Ovary (tissue), 9 donors: ENCODE measurements around the gene MTHFS. TPM values are rescaled to one million over a fixed set of nuclear protein-coding genes. Genes with fewer than 3 reads are reported as not detected.
"Not testable (repeated sequence)": the region's sequence is repeated elsewhere in the genome, so short reads cannot be mapped to it uniquely, and the experiment has no call there.

Experiments used
- DNase-seq, 5 donors: peaks; one replicate each; pipeline ENCODE4 v3.0.0-alpha.2; 2019 to 2020
- H3K27ac ChIP-seq, 2 donors: fragments of 200-600 bp; one replicate each; pipeline versions ENCODE4 v1.5.1 to v1.8.0; 2019 to 2022
- H3K27me3 ChIP-seq: fragments of 200-600 bp; one replicate; pipeline ENCODE4 v1.8.0; 2022
- H3K36me3 ChIP-seq: fragments of 200-600 bp; sonication (generic); one replicate; pipeline ENCODE4 v1.5.1; 2019
- H3K4me1 ChIP-seq: one replicate; pipeline ENCODE4 v1.8.1; 2013; ENCODE audit warnings: mild to moderate bottlenecking, moderate library complexity; ENCODE audit not compliant: insufficient read depth
- H3K4me3 ChIP-seq: fragments of 200-600 bp; sonication (generic); one replicate; pipeline ENCODE4 v1.5.1; 2017
- H3K9me3 ChIP-seq, 2 donors: fragments of 200-600 bp in 1 of 2; sonication (generic) in 1 of 2; one replicate each; pipeline versions ENCODE4 v1.5.1 to v1.8.1; 2013 to 2019; ENCODE audit warnings: mild to moderate bottlenecking in 1 of 2, moderate library complexity in 1 of 2
- CTCF ChIP-seq, 3 donors: fragments of 450-650 bp in 2 of 3; fragments of 200-600 bp in 1 of 3; IDR thresholded peaks; one replicate each; pipeline versions ENCODE4 v1.5.1 to v1.8.0; 2016 to 2022; ENCODE audit warnings: antibody characterized with exemption in 3 of 3, mild to moderate bottlenecking in 1 of 3
- EP300 ChIP-seq: sonication (generic); formaldehyde crosslinking; IDR thresholded peaks from one replicate; pipeline ENCODE4 v1.6.1; 2017; ENCODE audit warnings: antibody characterized with exemption
- POLR2A ChIP-seq: fragments of 450-650 bp; IDR thresholded peaks from one replicate; pipeline ENCODE4 v1.6.1; 2017; ENCODE audit warnings: antibody characterized with exemption, mild to moderate bottlenecking, moderate library complexity
- WGBS, 3 donors: extraction: QIAGEN DNeasy Blood & Tissue Kit in 1 of 3; methylation state at CpG; one replicate each; pipeline versions ENCODE4 v1.1.5 to v1.1.7; 2013 to 2017; 5-methylcytosine and 5-hydroxymethylcytosine counted together
- intact Hi-C, 4 donors: fragments of 100-400 bp; cut with DNase I; formaldehyde crosslinking; loops; one replicate each; pipeline versions ENCODE4 v1.11.0 to v1.15.1; 2022 to 2023
- polyA plus RNA-seq, 2 donors: library from polyadenylated mRNA; stranded (reverse); fragments of 200-250 nt in 1 of 2; fragments of 350-450 nt in 1 of 2; fragmentation: Illumina TruSeq in 1 of 2; extraction: RNeasy Lipid Tissue Mini Kit (QIAGEN cat#74804) in 1 of 2; gene quantifications; one replicate each; pipeline ENCODE4 v1.2.3, GENCODE V29; 2013 to 2014
- total RNA-seq, 7 donors: library from RNA; depleted of rRNA in 2 of 7; stranded (reverse); fragments of >200 nt in 2 of 7; fragmentation: NEBNext Ultra II Directional in 3 of 7; extraction: Animal tissue kit (Norgen Biotek cat#: 25700) in 3 of 7; gene quantifications; one replicate each; pipeline versions ENCODE4 v1.1.0 to v1.2.4, GENCODE V29; 2016 to 2023
- donor health status: DM: no; HTN: no; CAD: no; lungs with moderate emphysema.
- donor health status: DM: no; HTN: no; CAD: no.
- donor health status: Bipolar disorder and iron deficiency.
- donor health status: DM: yes; HTN: yes; CAD: no.
- donor health status: DM: no; HTN: no; CAD: no.
- donor health status: DM: yes; HTN: yes; CAD: no.

MTHFS gene
- total and polyA plus RNA-seq, 9 donors, result 5.6 to 25.0 (median 14.2) TPM

DNA sequence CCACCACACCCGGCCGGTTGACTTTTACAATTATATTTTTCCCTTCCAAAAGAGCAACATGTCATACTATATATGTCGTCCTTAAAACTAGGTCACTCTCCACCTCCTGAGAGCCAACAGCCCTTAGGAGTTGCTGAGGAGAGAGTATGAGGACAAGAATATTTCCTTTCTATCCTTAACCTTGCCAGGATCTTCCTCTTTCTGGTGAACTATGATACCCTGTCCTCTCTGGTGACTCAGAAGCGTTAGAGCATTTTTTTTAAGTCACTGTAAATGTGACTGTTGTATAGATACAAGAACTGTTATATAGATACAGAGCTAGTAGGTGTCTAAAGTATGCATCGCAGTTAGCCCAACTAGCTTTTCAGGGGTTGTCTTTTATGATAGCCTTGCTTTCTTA lies 33.7 kb upstream of the MTHFS start:
- intact Hi-C loops, result no loop called here
- no peak for TF ChIP-seq POLR2A
- TF ChIP-seq EP300, result no peak
- TF ChIP-seq CTCF (IDR thresholded peaks at IDR 0.05), result no peak
- 76 to 86% (median 80%) methylated on average over 5 of the region's 5 CpGs for WGBS, 3 donors
- no peaks in the 10 kb centered on the region for H3K9me3 ChIP-seq
- no peak for DNase-seq
- H3K4me1 ChIP-seq, result no peaks in the 10 kb centered on the region
- H3K27ac ChIP-seq, result no peak overlapping the region
- H3K36me3 ChIP-seq, result no peaks in the 10 kb centered on the region
- no peak overlapping the region for H3K4me3 ChIP-seq
- no peaks in the 10 kb centered on the region for H3K27me3 ChIP-seq

- intact Hi-C loops, result no loop called here
- DNase-seq, result no peak
- TF ChIP-seq EP300 (no peak), POLR2A (no peak)
- Histone ChIP-seq H3K4me3 (no peak overlapping the region), H3K36me3 (no peaks in the 10 kb centered on the region), H3K9me3 (no peaks in the 10 kb centered on the region), H3K27ac (no peak overlapping the region), H3K4me1 (peaks cover under 1% of the 10 kb centered on the region), H3K27me3 (no peaks in the 10 kb centered on the region)
- 79 to 85% (median 80%) methylated on average over 2 of the region's 2 CpGs for WGBS, 3 donors
Observed at GRCh38 chr15:79929412-79929811, 32.6 kb upstream of the MTHFS start.

GRCh38 chr15:79926116-79926515 lies 29.3 kb upstream of the MTHFS start:
- H3K36me3 ChIP-seq, intact Hi-C loops, H3K9me3 ChIP-seq, H3K4me3 ChIP-seq, H3K27me3 ChIP-seq, H3K4me1 ChIP-seq, H3K27ac ChIP-seq: not testable (repeated sequence)
- WGBS, 3 donors, result 96 to 99% (median 97%) methylated on average over 15 to 36 of the region's 36 CpGs
- peak in 1 of 5 donors; percentile 21 for DNase-seq

- H3K36me3 ChIP-seq, result no peaks in the 10 kb centered on the region
- H3K4me3 ChIP-seq, result peak overlapping the region; percentile 61
- 89 to 91% (median 89%) methylated on average over 24 of the region's 24 CpGs for WGBS, 3 donors
- TF ChIP-seq CTCF (IDR thresholded peaks at IDR 0.05), result no peak
- no peak for TF ChIP-seq POLR2A
- no peak for TF ChIP-seq EP300
- intact Hi-C loops, result no loop called here
- peaks cover 0 to 12% of the 10 kb centered on the region in 2 donors for H3K9me3 ChIP-seq
- peaks cover 6% of the 10 kb centered on the region for H3K4me1 ChIP-seq
- peak in 4 of 5 donors; percentile 15 to 49 (median 42) for DNase-seq
- H3K27ac ChIP-seq, result peak overlapping the region in 1 of 2 donors; percentile 96
- no peaks in the 10 kb centered on the region for H3K27me3 ChIP-seq
Observed at GRCh38 chr15:79924379-79924778, 27.6 kb upstream of the MTHFS start.

GRCh38 chr15:79923515-79924169 lies 26.8 kb upstream of the MTHFS start:
- H3K27ac ChIP-seq, result peak overlapping the region; percentile 96
- intact Hi-C loops, result no loop called here
- WGBS, 3 donors, result 0 to 1% (median 0%) methylated on average over 45 to 68 of the region's 68 CpGs
- peak; percentile 74 for TF ChIP-seq POLR2A
- TF ChIP-seq CTCF (IDR thresholded peaks at IDR 0.05), result peak in 1 of 3 donors; percentile 10
- no peak for TF ChIP-seq EP300
- no peaks in the 10 kb centered on the region for H3K27me3 ChIP-seq
- peak; percentile 91 to 96 (median 92) for DNase-seq
- no peaks in the 10 kb centered on the region for H3K36me3 ChIP-seq
- peak overlapping the region; percentile 61 for H3K4me3 ChIP-seq
- peaks cover 6% of the 10 kb centered on the region for H3K4me1 ChIP-seq
- H3K9me3 ChIP-seq, result peaks cover 0 to 12% of the 10 kb centered on the region in 2 donors
